HUES6 (cell line): ENCODE results near the gene PPP2R5C.

Experiments
- H3K27ac ChIP-seq: 2 replicates; pipeline ENCODE4 v1.7.0; 2013; ENCODE audit warnings: low read depth, mild to moderate bottlenecking, low read length, inconsistent platforms
- H3K27me3 ChIP-seq: 2 replicates; pipeline ENCODE4 v1.6.1; 2013; ENCODE audit warnings: low read length; ENCODE audit not compliant: control insufficient read depth, insufficient read depth
- H3K36me3 ChIP-seq: 2 replicates; pipeline ENCODE4 v1.6.1; 2013; ENCODE audit warnings: low read length; ENCODE audit not compliant: control insufficient read depth, insufficient read depth
- H3K4me1 ChIP-seq: 2 replicates; pipeline ENCODE4 v1.6.1; 2013; ENCODE audit warnings: low read length; ENCODE audit not compliant: control insufficient read depth, insufficient read depth
- H3K4me3 ChIP-seq: 2 replicates; pipeline ENCODE4 v1.5.1; 2013; ENCODE audit warnings: low read depth, low read length
- H3K9ac ChIP-seq: one replicate; pipeline ENCODE4 v1.6.1; 2013; ENCODE audit warnings: mild to moderate bottlenecking, low read length
- H3K9me3 ChIP-seq: 2 replicates; pipeline ENCODE4 v1.6.1; 2013; ENCODE audit warnings: low read depth, low read length; ENCODE audit not compliant: control insufficient read depth, insufficient read depth

The PPP2R5C gene

DNA sequence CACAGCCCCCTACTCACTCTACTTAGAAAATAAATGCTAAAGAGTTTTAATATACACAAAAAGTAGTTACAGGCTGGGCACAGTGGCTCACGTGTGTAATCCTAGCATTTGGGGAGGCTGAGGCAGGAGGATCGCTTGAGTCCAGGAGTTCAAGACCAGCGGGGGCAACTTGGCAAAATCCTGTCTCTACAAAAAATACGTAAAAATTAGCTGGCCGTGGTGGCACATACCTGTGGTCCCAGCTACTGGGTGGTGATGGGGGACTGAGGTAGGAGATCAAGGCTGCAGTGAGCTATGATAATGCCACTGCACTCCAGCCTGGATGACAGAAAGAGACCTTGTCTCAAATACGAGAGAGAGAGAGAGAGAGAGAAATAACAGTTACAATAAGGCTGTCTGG, 193.0 kb downstream of the PPP2R5C start:
- H3K4me1 ChIP-seq = no peaks in the 10 kb centered on the region
- H3K9ac ChIP-seq = no peak overlapping the region
- no peak overlapping the region for H3K27ac ChIP-seq
- H3K9me3 ChIP-seq = no peaks in the 10 kb centered on the region
- H3K36me3 ChIP-seq = no peaks in the 10 kb centered on the region
- no peaks in the 10 kb centered on the region for H3K27me3 ChIP-seq
- H3K4me3 ChIP-seq = no peak overlapping the region

DNA sequence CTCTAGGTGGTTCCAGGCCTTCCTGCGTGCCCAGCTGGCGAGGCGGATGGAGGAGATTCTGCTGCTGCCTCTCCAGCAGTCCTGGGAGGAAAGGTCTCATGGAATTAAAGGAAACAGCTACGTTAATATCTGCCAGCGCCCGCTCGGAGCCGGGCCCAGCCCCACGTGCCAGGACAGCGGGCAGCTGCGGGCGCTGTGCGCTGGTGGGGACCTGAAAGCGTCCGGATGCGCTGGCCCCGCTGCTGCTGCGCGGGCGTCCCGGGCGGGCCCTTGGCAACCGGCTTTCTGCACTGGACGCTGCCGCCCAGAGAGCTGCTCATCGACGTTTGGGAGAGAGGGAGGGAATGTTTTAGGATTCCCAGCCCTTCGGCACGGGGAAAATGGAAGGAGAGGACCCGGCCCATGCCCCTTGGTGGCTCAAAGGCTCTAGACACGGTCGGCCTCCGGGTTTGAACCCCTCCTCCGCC, 194.2 kb downstream of the PPP2R5C start:
- H3K4me3 ChIP-seq = no peak overlapping the region
- 0 out of 2 replicates have a peak, but pooled peaks cover 3% of the 10 kb centered on the region for H3K27me3 ChIP-seq
- H3K4me1 ChIP-seq = peaks cover 4% of the 10 kb centered on the region; the same call in 1 of the 2 replicates
- H3K36me3 ChIP-seq = no peaks in the 10 kb centered on the region
- no peaks in the 10 kb centered on the region for H3K9me3 ChIP-seq
- no peak overlapping the region for H3K9ac ChIP-seq
- no peak overlapping the region for H3K27ac ChIP-seq

DNA sequence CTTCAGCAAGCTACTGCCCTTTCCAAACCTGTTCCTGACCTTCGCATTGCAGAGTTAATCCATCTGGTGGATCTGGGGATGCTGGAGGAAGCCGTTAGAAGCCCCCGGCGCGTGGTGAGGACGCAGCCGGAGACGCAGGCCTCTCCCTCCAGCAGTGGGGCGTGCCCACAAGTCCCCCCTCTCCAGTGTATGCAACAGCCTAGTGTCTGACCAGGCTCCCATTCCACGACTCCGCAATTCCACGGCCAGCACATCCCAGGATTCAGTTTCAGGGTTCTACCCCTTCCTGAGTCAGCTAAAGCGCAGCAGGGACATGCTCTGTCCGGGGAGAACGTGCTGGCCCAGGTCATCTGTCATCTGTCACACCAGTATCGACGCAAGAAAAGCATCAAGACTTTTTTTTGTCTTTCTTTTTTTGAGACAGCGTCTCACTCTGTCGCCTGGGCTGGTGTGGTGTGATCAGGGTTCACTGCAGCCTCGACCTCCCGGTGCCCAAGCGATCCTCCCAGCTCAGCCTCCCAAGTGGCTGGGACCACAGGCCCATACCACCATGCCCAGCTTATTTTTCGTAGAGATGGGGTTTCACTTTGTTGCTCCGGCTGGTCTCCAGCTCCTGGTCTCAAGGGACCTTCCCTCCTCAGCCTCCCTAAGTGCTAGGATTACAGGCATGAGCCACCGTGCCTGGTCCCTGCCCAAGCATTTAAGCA, 194.8 kb downstream of the PPP2R5C start:
- H3K9ac ChIP-seq = no peak overlapping the region
- H3K36me3 ChIP-seq = no peaks in the 10 kb centered on the region
- no peak overlapping the region for H3K4me3 ChIP-seq
- peaks cover 6% of the 10 kb centered on the region; the same call in 1 of the 2 replicates for H3K4me1 ChIP-seq
- no peaks in the 10 kb centered on the region for H3K9me3 ChIP-seq
- H3K27ac ChIP-seq = no peak overlapping the region
- peaks cover 5% of the 10 kb centered on the region; the same call in 1 of the 2 replicates for H3K27me3 ChIP-seq

DNA sequence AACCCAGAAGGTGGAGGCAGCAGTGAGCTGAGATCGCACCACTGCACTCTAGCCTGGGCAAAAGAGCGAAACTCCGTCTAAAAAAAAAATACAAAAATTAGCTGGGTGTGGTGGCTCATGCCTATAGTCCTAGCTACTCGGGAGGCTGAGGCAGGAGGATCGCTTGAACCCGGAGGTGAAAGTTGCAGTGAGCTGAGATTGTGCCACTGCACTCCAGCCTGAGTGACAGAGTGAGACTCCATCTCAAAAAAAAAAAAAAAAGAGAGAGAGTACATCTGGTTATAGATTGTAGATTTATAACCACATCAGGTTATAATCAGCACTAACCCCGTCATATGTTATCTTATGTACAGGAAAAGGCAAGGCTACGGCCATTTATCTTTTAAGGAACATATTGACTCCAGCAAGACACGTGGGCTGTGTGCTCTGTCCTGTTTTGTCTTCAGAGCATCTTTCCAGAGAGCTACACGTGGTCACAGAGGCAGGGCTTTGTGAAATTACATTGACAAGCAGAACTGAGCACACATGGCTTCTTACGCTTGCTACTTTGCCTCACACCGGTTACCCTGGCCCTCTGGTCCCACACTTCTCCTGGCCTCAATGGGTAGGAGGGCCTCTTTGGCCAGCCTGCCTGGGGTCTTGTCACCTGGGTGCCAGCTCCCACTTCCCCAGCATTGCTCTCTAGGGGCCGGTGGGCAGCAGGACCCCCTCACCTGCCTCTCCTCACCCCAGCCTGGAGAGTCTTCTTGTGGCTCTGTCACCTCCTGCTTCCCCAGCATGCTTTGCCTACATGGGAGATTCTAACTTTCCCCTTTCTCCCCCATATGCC, 196.1 kb downstream of the PPP2R5C start:
- H3K4me3 ChIP-seq = no peak overlapping the region
- H3K27ac ChIP-seq = no peak overlapping the region
- no peaks in the 10 kb centered on the region for H3K9me3 ChIP-seq
- H3K9ac ChIP-seq = no peak overlapping the region
- H3K36me3 ChIP-seq = no peaks in the 10 kb centered on the region
- peaks cover 9% of the 10 kb centered on the region; the same call in 1 of the 2 replicates for H3K4me1 ChIP-seq
- peaks cover 12% of the 10 kb centered on the region for H3K27me3 ChIP-seq

DNA sequence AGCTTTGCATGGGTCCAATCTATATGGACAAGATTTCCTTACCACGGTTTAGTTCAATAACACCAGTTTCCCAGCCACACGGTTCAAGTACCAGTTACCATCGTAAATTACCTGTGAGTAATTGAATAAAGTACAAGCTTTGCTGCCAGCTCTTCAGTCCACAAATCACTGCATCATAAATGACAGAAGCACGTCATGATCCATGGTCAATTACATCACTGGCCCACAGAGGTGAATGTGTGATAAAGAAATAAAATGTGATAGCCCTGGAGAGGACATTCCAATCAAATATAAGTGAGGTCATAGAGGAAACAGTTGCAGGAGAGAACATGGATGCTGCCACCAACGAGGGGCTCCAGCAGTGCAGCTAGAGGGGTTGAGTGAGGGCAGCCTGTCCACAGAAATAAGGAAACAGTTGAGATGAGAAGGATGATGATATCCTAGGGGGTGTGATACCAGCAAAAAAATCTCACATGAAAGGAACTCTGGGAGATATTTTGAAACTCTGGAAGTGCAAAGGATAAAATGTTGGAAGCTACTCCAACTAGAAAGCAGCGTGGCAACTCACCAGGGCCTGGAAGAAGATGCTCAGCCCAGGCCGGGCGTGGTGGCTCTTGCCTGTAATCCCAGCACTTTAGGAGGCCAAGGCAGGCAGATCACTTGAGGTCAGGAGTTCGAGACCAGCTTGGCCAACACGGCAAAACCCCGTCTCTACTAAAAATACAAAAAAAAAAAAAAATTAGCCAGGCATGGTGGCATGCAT, 197.1 kb downstream of the PPP2R5C start:
- no peak overlapping the region for H3K4me3 ChIP-seq
- H3K36me3 ChIP-seq = no peaks in the 10 kb centered on the region
- no peaks in the 10 kb centered on the region for H3K9me3 ChIP-seq
- no peak overlapping the region for H3K9ac ChIP-seq
- no peak overlapping the region for H3K27ac ChIP-seq
- H3K4me1 ChIP-seq = peaks cover 9% of the 10 kb centered on the region; the same call in 1 of the 2 replicates
- H3K27me3 ChIP-seq = peaks cover 14% of the 10 kb centered on the region

DNA sequence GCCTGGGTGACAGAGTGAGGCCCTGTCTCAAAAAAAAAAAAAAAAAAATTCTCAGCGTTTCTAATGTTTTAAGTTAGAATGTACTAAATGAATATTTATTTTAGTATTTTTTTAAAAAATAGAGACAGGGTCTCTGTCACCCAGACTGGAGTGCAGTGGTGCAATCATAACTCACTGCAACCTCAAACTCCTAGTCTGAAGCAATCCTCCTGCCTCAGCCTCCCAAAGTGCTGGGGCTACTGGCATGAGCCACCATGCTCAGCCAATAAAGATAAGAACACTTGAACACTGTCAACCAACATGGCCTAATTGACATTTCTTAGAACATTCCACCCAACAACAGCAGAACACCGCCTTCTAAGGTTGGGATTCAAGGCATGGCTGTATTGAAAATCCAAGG, 197.8 kb downstream of the PPP2R5C start:
- no peak overlapping the region for H3K27ac ChIP-seq
- no peak overlapping the region for H3K4me3 ChIP-seq
- no peaks in the 10 kb centered on the region for H3K36me3 ChIP-seq
- H3K9ac ChIP-seq = no peak overlapping the region
- H3K4me1 ChIP-seq = peaks cover 13% of the 10 kb centered on the region
- peaks cover 17% of the 10 kb centered on the region for H3K27me3 ChIP-seq
- H3K9me3 ChIP-seq = no peaks in the 10 kb centered on the region

DNA sequence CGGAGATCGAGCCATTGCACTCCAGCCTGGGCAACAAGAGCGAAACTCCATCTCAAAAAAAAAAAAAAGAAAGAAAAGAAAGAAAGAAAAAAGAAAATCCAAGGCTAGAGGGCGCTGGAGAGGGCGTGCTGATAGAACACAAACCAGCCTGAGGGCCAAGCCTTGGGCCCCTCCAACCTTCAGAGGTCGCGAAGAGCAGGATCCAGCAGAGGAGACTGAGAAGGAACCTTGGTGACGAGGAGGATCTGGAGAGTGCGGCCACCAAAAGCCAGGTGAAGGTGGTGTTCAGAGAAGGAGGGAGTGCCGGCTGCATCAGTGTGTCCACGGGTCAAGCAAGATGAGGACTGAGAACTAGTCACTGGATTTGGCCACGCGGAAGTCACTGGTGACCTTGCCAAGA, 198.7 kb downstream of the PPP2R5C start:
- H3K4me3 ChIP-seq = no peak overlapping the region
- H3K4me1 ChIP-seq = peaks cover 13% of the 10 kb centered on the region
- H3K27ac ChIP-seq = no peak overlapping the region
- H3K27me3 ChIP-seq = peaks cover 17% of the 10 kb centered on the region
- H3K36me3 ChIP-seq = no peaks in the 10 kb centered on the region
- H3K9me3 ChIP-seq = no peaks in the 10 kb centered on the region
- H3K9ac ChIP-seq = no peak overlapping the region

DNA sequence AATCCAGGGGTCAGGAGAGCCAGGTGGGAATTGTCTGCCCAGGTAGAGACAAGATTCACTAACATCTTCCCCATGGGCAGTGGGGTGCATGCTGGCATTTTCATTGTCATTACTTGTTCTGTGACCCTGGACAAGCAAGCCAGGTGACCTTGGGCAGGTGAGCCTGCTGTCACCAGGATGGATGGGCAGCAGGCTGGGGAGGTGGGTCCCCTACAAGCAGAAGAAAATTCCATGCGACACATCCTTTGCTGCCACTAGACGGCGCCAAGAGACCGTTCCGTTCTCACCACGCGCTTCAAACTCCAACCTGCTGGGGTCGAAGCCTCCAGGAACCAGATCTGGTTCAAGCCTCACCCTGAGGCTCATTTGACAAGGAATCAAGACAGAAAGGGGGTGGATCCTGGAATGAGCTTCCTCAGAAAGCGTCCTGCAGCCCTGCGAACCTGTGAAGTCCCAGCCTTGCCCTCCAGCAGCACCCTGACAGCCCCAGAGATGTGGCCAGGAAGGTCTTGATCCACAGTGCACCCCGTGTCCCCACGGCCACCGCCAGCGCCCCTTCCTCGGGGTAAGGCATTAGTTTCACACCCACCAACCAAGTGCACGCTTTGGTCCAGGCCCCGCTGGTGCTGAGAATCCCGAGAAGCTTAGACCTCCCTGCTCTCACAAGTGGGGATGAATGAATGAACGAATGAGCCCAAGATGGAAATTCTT, 199.7 kb downstream of the PPP2R5C start:
- Histone ChIP-seq H3K27me3 (peaks cover 17% of the 10 kb centered on the region), H3K9me3 (no peaks in the 10 kb centered on the region), H3K9ac (no peak overlapping the region), H3K27ac (no peak overlapping the region), H3K4me3 (no peak overlapping the region), H3K4me1 (peaks cover 13% of the 10 kb centered on the region), H3K36me3 (no peaks in the 10 kb centered on the region)

DNA sequence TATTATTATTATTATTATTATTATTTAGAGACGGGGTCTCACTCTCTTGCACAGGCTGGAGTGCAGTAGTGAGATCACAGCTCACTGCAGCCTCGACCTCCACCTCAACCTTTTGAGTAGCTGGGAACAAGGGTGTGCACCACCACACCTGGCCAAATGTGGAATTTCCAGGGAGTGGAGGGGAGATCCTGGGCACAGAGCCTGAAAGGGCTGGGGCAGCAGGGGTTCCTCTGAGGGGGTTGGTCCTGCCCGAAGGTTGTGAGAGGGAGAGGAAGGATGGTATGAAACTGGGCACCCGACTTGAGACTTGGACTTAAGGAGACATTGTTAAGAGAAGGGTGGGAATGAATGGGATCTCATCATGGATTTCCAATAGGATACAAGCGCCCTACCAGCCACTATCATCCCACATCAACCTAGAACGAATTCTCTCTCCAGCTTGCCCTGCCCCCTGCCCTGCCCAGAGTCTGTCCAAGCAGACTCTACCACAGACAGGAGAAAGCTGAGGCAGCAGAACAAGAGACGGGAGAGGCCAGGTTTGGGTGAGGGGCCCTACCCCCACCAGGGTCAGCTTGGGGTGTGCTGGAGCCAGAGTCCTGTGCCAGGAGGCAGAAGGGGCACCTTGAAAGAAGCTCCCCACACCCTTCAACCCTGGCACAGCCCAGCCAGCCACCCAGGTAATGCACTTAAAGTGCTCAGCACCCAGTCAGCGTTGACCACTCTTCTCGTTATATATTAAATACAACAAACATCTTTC, 200.4 kb downstream of the PPP2R5C start:
- H3K27ac ChIP-seq = no peak overlapping the region
- peaks cover 13% of the 10 kb centered on the region for H3K4me1 ChIP-seq
- H3K4me3 ChIP-seq = no peak overlapping the region
- no peaks in the 10 kb centered on the region for H3K9me3 ChIP-seq
- peaks cover 17% of the 10 kb centered on the region for H3K27me3 ChIP-seq
- no peak overlapping the region for H3K9ac ChIP-seq
- H3K36me3 ChIP-seq = no peaks in the 10 kb centered on the region

DNA sequence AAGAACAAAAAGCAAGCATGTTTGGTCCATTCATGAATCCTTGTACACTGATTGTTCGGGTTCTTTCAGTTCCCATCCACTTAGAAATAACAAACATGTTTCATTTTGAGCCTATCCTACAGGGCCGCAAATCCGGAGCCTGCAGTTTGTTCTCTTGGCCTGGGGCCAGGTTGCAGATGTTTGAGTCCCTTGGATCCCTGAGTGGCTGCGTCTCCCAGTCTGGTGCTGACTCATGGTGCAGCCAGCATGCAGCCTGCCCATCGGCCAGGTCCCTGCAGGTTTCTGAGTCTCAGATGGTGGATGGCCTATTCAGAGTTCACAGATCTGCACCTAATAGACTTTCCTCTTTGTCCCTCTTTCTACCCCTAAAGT, 201.0 kb downstream of the PPP2R5C start:
- H3K9ac ChIP-seq = no peak overlapping the region
- peaks cover 13% of the 10 kb centered on the region for H3K4me1 ChIP-seq
- H3K36me3 ChIP-seq = no peaks in the 10 kb centered on the region
- H3K27me3 ChIP-seq = peaks cover 17% of the 10 kb centered on the region
- no peak overlapping the region for H3K4me3 ChIP-seq
- H3K9me3 ChIP-seq = no peaks in the 10 kb centered on the region
- no peak overlapping the region for H3K27ac ChIP-seq
